Left lung (tissue), 10 donors: ENCODE data around the gene APOA1. TPM values are rescaled to one million over a fixed set of nuclear protein-coding genes. Genes with fewer than 3 reads are reported as not detected.

Source experiments
- ATAC-seq: fragments of 200-7000 bp; cut with Tn5 transposase; one replicate; pipeline ENCODE4 v1.9.1; 2020; ENCODE audit warnings: moderate library complexity
- DNase-seq, 4 donors: peaks; one replicate each; pipeline ENCODE4 v3.0.0-alpha.2; 2013 to 2020
- H3K27ac ChIP-seq, 2 donors: fragments of 200-600 bp; sonication (generic) in 1 of 2; one replicate each; pipeline versions ENCODE4 v1.5.0 to v1.8.0; 2020 to 2021
- H3K27me3 ChIP-seq, 2 donors: fragments of 200-600 bp; sonication (generic) in 1 of 2; one replicate each; pipeline versions ENCODE4 v1.5.0 to v1.8.0; 2020 to 2021
- H3K36me3 ChIP-seq, 2 donors: fragments of 200-600 bp; sonication (generic) in 1 of 2; one replicate each; pipeline versions ENCODE4 v1.5.0 to v1.8.0; 2020 to 2021
- H3K4me1 ChIP-seq, 2 donors: fragments of 200-600 bp; one replicate each; pipeline ENCODE4 v1.8.0; 2021
- H3K4me3 ChIP-seq, 2 donors: fragments of 200-600 bp; sonication (generic) in 1 of 2; one replicate each; pipeline versions ENCODE4 v1.5.0 to v1.8.0; 2020 to 2021; ENCODE audit warnings: mild to moderate bottlenecking in 1 of 2
- H3K9me3 ChIP-seq, 2 donors: fragments of 200-600 bp; sonication (generic) in 1 of 2; one replicate each; pipeline versions ENCODE4 v1.5.0 to v1.8.0; 2020 to 2021
- intact Hi-C, 2 donors: fragments of 100-400 bp; cut with DNase I; formaldehyde crosslinking; loops; one replicate each; pipeline versions ENCODE4 v1.11.2 to v1.14.2; 2022
- polyA plus RNA-seq, 6 donors: library from polyadenylated mRNA; unstranded; fragments of 120-200 nt; gene quantifications; one replicate each; pipeline ENCODE4 v1.2.1, GENCODE V29; 2013; ENCODE audit not compliant: insufficient read length in 6 of 6
- total RNA-seq, 2 donors: library from RNA; stranded (reverse); fragmentation: NEBNext Ultra II Directional; extraction: Animal tissue kit (Norgen Biotek cat#: 25700); gene quantifications; one replicate each; pipeline ENCODE4 v1.2.1, GENCODE V29; 2021
- TF ChIP-seq, protein P1 (sequence below), 2 donors: fragments of 200-600 bp; sonication (generic) in 1 of 2; IDR thresholded peaks; one replicate each; pipeline versions ENCODE4 v1.5.0 to v1.8.0; 2021; ENCODE audit warnings: antibody characterized with exemption in 2 of 2
- donor health status: DM: no; HTN: yes; CAD: no.
- donor health status: DM: no; HTN: no; CAD: no.

Gene APOA1
- total and polyA plus RNA-seq, 8 donors: 0.50 to 13.4 (median 4.7) TPM

DNA sequence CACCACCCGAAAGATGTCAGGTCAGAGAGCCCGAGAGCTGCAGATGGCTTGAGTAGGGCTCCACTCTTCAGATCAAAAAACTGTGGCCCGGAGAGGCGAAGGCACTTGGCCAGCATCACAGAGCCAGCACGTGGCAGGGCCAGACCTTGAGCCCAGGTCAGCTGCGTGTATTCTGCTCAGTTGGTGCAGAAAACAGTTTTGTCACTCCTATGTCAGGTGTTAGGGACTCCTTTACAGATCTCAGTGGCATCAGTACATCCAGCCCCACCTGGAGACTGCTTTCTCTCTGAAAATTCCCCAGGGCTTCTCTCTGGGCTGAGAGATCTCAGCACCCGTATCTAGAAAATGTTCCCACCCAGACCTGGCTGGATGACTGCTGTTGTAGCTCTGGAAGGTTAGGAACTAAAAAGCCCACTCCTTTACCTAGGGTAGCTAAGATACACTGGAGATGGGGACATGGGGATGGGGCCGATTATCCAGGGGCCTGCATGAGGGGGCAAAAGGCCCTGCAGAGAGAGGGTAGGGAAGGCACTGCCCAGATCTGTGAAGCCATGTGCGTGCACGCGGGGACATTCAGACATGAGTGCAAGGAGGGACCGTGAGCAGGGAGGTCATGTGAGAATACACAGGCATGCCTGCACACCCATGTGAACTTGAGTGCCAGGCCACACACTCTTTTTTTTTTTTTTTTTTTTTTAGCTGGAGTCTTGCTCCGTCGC lies 3.4 kb downstream of the APOA1 start:
- ATAC-seq (no peak), DNase-seq (peak in 1 of 4 donors; percentile 22)
- H3K4me1 ChIP-seq: peaks cover 8 to 28% of the 10 kb centered on the region in 2 donors
- no peak overlapping the region for H3K4me3 ChIP-seq
- H3K36me3 ChIP-seq: no peaks in the 10 kb centered on the region
- TF ChIP-seq, protein P1, sequence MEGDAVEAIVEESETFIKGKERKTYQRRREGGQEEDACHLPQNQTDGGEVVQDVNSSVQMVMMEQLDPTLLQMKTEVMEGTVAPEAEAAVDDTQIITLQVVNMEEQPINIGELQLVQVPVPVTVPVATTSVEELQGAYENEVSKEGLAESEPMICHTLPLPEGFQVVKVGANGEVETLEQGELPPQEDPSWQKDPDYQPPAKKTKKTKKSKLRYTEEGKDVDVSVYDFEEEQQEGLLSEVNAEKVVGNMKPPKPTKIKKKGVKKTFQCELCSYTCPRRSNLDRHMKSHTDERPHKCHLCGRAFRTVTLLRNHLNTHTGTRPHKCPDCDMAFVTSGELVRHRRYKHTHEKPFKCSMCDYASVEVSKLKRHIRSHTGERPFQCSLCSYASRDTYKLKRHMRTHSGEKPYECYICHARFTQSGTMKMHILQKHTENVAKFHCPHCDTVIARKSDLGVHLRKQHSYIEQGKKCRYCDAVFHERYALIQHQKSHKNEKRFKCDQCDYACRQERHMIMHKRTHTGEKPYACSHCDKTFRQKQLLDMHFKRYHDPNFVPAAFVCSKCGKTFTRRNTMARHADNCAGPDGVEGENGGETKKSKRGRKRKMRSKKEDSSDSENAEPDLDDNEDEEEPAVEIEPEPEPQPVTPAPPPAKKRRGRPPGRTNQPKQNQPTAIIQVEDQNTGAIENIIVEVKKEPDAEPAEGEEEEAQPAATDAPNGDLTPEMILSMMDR (IDR thresholded peaks at IDR 0.05): no peak
- no peaks in the 10 kb centered on the region for H3K9me3 ChIP-seq
- peaks cover 0 to 5% of the 10 kb centered on the region in 2 donors for H3K27me3 ChIP-seq
- no peak overlapping the region for H3K27ac ChIP-seq
- intact Hi-C loops: no loop called here

DNA sequence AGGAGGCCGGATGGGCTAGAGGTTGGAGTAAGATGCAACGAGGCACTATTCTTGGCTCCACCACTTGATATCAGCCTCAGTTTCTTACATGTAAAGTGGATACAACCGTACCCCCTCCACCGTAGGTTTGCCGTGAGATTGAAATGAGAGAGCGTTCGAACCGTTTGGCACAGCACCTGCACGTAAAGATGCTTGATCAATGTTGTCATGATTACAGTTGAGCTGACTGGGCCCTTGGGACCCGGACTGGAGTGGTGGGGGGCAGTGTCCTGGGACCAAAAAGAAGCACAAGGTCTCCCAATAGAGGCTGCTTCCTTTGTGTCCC lies 4.0 kb downstream of the APOA1 start:
- Histone ChIP-seq H3K4me1 (peaks cover 8 to 28% of the 10 kb centered on the region in 2 donors), H3K27ac (no peak overlapping the region), H3K36me3 (no peaks in the 10 kb centered on the region), H3K4me3 (no peak overlapping the region), H3K27me3 (peaks cover 0 to 5% of the 10 kb centered on the region in 2 donors), H3K9me3 (no peaks in the 10 kb centered on the region)
- TF ChIP-seq, protein P1 (IDR thresholded peaks at IDR 0.05): no peak
- DNase-seq (peak in 1 of 4 donors; percentile 24), ATAC-seq (no peak)
- intact Hi-C loops: no loop called here

DNA sequence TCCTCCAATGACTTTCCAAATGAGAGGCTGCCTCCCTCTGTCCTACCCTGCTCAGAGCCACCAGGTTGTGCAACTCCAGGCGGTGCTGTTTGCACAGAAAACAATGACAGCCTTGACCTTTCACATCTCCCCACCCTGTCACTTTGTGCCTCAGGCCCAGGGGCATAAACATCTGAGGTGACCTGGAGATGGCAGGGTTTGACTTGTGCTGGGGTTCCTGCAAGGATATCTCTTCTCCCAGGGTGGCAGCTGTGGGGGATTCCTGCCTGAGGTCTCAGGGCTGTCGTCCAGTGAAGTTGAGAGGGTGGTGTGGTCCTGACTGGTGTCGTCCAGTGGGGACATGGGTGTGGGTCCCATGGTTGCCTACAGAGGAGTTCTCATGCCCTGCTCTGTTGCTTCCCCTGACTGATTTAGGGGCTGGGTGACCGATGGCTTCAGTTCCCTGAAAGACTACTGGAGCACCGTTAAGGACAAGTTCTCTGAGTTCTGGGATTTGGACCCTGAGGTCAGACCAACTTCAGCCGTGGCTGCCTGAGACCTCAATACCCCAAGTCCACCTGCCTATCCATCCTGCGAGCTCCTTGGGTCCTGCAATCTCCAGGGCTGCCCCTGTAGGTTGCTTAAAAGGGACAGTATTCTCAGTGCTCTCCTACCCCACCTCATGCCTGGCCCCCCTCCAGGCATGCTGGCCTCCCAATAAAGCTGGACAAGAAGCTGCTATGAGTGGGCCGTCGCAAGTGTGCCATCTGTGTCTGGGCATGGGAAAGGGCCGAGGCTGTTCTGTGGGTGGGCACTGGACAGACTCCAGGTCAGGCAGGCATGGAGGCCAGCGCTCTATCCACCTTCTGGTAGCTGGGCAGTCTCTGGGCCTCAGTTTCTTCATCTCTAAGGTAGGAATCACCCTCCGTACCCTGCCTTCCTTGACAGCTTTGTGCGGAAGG lies 4.8 kb downstream of the APOA1 start:
- Histone ChIP-seq H3K36me3 (no peaks in the 10 kb centered on the region), H3K27me3 (peaks cover 0 to 5% of the 10 kb centered on the region in 2 donors), H3K4me3 (no peak overlapping the region), H3K9me3 (no peaks in the 10 kb centered on the region), H3K27ac (no peak overlapping the region), H3K4me1 (peaks cover 8 to 28% of the 10 kb centered on the region in 2 donors)
- TF ChIP-seq, protein P1 (IDR thresholded peaks at IDR 0.05): no peak
- intact Hi-C loops: no loop called here
- DNase-seq (peak in 1 of 4 donors; percentile 35), ATAC-seq (no peak)

DNA sequence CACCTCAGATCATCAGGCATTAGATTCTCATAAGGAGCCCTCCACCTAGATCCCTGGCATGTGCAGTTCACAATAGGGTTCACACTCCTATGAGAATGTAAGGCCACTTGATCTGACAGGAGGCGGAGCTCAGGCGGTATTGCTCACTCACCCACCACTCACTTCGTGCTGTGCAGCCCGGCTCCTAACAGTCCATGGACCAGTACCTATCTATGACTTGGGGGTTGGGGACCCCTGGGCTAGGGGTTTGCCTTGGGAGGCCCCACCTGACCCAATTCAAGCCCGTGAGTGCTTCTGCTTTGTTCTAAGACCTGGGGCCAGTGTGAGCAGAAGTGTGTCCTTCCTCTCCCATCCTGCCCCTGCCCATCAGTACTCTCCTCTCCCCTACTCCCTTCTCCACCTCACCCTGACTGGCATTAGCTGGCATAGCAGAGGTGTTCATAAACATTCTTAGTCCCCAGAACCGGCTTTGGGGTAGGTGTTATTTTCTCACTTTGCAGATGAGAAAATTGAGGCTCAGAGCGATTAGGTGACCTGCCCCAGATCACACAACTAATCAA lies 5.6 kb downstream of the APOA1 start:
- intact Hi-C loops: no loop called here
- no peak for ATAC-seq

More for the DNA sequence above, 5.6 kb downstream of the APOA1 start:
- Histone ChIP-seq H3K27ac (no peak overlapping the region), H3K4me1 (peaks cover 8 to 27% of the 10 kb centered on the region in 2 donors), H3K27me3 (peaks cover 0 to 5% of the 10 kb centered on the region in 2 donors), H3K36me3 (no peaks in the 10 kb centered on the region), H3K4me3 (no peak overlapping the region), H3K9me3 (no peaks in the 10 kb centered on the region)
- no peak for DNase-seq
- TF ChIP-seq, protein P1 (IDR thresholded peaks at IDR 0.05): no peak
